ENCODE data around the gene ZNF80. TPM values are rescaled to one million over a fixed set of nuclear protein-coding genes. Genes with fewer than 3 reads are reported as not detected.

ZNF80 gene
- polyA plus RNA-seq, 1 experiment, result not detected

DNA sequence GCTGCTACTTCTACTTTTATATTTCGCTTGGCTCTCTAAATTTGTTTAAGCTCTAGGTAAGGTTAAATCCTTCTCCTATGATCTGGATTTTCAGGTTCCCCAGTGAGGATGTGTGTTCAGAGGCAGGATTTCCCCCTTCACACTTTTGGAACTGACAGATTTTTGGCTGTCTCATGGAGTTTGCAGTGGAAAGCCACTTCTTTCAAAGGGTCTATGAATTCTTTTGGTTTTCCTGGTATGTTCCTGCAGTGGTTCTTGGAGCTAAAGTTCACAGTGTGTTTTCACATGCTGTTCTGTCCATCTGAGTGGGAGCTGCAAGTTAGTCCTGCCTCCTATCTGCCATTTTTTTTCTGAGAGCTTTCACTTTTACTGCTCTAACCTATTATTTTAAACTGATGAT, 34.9 kb upstream of the ZNF80 start:
- POLR2A ChIA-PET, result no interaction called here
- H3K27me3 ChIP-seq (ENCODE audit: control insufficient read depth, insufficient read depth, low read length), result no peaks in the 10 kb centered on the region
- no peaks in the 10 kb centered on the region for H3K9me3 ChIP-seq (ENCODE audit: control insufficient read depth, insufficient read depth, low read length)
- no peak for DNase-seq (ENCODE audit: low read depth, low spot score)
- CTCF ChIA-PET, result interaction anchor here (1.4 kb wide), 1 partner anchor 19 kb away, joined by 4 read pairs; no protein-coding TSS in a partner anchor
- no peak overlapping the region for H3K27ac ChIP-seq (ENCODE audit: low read depth, low read length)
- TF ChIP-seq, protein P1, sequence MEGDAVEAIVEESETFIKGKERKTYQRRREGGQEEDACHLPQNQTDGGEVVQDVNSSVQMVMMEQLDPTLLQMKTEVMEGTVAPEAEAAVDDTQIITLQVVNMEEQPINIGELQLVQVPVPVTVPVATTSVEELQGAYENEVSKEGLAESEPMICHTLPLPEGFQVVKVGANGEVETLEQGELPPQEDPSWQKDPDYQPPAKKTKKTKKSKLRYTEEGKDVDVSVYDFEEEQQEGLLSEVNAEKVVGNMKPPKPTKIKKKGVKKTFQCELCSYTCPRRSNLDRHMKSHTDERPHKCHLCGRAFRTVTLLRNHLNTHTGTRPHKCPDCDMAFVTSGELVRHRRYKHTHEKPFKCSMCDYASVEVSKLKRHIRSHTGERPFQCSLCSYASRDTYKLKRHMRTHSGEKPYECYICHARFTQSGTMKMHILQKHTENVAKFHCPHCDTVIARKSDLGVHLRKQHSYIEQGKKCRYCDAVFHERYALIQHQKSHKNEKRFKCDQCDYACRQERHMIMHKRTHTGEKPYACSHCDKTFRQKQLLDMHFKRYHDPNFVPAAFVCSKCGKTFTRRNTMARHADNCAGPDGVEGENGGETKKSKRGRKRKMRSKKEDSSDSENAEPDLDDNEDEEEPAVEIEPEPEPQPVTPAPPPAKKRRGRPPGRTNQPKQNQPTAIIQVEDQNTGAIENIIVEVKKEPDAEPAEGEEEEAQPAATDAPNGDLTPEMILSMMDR (IDR thresholded peaks at IDR 0.05; ENCODE audit: low read depth, low read length), result no peak
- no peak overlapping the region for H3K4me3 ChIP-seq (ENCODE audit: low read depth, low read length)

DNA sequence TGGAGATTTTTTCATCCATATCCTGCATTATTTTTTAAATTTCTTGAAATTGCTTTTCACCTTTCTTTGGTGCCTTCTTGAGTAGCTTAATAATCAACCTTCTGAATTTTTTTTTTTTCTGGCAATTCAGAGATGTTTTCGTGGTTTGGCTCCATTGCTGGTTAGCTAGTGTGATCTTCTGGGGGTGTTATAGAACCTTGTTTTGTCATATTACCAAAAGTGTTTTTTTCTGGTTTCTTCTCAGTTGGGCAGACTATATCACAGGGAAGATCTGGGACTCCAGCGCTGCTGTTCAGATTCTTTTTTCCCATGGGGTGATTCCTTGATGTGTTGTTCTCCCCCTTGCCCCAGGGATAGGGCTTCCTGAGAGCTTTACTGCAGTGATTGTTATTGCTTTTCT, 32.6 kb upstream of the ZNF80 start:
- CTCF ChIA-PET, result interaction anchor here (1.2 kb wide), 1 partner anchor 21 kb away, joined by 4 read pairs; no protein-coding TSS in a partner anchor
- TF ChIP-seq, protein P1 (IDR thresholded peaks at IDR 0.05; ENCODE audit: low read depth, low read length), result no peak
- Histone ChIP-seq H3K27me3 (ENCODE audit: control insufficient read depth, insufficient read depth, low read length) (no peaks in the 10 kb centered on the region), H3K27ac (ENCODE audit: low read depth, low read length) (no peak overlapping the region), H3K4me3 (ENCODE audit: low read depth, low read length) (no peak overlapping the region), H3K9me3 (ENCODE audit: control insufficient read depth, insufficient read depth, low read length) (no peaks in the 10 kb centered on the region)
- no peak for DNase-seq (ENCODE audit: low read depth, low spot score)
- POLR2A ChIA-PET, result no interaction called here

DNA sequence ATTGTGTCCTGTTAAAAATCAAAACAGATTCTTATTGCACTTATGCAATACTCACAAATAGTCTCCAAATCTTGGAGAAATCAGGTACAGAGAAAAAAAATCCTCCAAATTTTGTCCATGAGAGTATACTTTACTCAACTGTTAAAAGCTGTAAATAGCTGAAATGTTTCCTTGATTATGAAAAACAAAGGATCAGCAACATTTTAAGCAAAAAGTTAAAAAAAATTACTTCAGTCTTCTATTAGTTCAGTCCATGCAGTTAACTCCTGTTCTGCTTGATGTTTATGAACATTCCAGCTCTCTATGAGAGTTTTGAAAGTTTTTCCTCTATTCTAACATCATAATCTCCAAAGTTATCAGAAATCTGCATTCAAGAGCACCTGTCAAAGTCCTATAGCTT, 22.8 kb upstream of the ZNF80 start:
- no peaks in the 10 kb centered on the region for H3K9me3 ChIP-seq (ENCODE audit: control insufficient read depth, insufficient read depth, low read length)
- H3K4me3 ChIP-seq (ENCODE audit: low read depth, low read length), result no peak overlapping the region
- H3K27me3 ChIP-seq (ENCODE audit: control insufficient read depth, insufficient read depth, low read length), result no peaks in the 10 kb centered on the region
- TF ChIP-seq, protein P1 (IDR thresholded peaks at IDR 0.05; ENCODE audit: low read depth, low read length), result no peak
- no peak overlapping the region for H3K27ac ChIP-seq (ENCODE audit: low read depth, low read length)
- no peak for DNase-seq (ENCODE audit: low read depth, low spot score)
- ChIA-PET CTCF (no interaction called here), POLR2A (no interaction called here)

DNA sequence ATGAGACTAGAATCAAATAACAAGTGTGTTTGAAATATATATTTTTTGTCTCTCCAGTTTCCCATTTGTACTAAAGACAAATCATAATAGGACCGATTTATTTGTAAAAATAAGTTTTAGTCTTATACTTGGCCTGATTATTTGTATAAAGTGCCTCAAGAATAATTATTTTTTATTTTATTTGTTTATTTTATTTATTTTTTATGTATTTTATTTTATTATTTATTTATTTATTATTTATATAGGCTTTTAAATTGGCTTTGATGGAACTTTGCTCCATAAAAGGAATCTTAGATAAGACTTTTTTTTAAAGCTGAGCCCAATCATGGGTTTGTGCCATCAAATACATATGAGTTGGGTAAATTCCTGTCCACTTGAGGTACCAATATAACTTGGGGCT, 22.2 kb upstream of the ZNF80 start:
- no peak overlapping the region for H3K27ac ChIP-seq (ENCODE audit: low read depth, low read length)
- no peaks in the 10 kb centered on the region for H3K27me3 ChIP-seq (ENCODE audit: control insufficient read depth, insufficient read depth, low read length)
- TF ChIP-seq, protein P1 (IDR thresholded peaks at IDR 0.05; ENCODE audit: low read depth, low read length), result no peak
- DNase-seq (ENCODE audit: low read depth, low spot score), result no peak
- no peaks in the 10 kb centered on the region for H3K9me3 ChIP-seq (ENCODE audit: control insufficient read depth, insufficient read depth, low read length)
- ChIA-PET POLR2A (no interaction called here), CTCF (no interaction called here)
- H3K4me3 ChIP-seq (ENCODE audit: low read depth, low read length), result no peak overlapping the region

DNA sequence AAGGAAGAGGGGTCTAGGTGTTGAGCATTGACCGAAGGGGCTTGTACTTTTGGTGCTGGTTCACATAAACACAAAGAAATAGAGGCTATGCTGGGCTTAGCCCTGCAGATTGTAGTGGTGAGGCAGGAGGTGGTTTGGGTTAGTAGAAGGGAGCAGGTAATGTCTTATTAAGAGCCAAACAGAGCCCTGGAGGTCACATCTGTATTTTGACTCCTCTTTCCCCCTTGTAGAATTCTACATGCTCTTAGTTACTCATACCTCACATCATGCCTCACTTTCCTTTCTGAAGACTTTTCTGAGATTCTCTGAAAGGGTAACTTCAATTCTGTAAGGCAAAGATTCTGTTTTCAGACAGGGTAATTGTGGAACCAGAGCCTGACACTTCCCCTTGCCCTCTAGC, 16.1 kb upstream of the ZNF80 start:
- peaks cover under 1% of the 10 kb centered on the region for H3K27me3 ChIP-seq (ENCODE audit: control insufficient read depth, insufficient read depth, low read length)
- CTCF ChIA-PET, result no interaction called here
- POLR2A ChIA-PET, result no interaction called here
- no peaks in the 10 kb centered on the region for H3K9me3 ChIP-seq (ENCODE audit: control insufficient read depth, insufficient read depth, low read length)
- DNase-seq (ENCODE audit: low read depth, low spot score), result no peak
- TF ChIP-seq, protein P1 (IDR thresholded peaks at IDR 0.05; ENCODE audit: low read depth, low read length), result no peak
- no peak overlapping the region for H3K4me3 ChIP-seq (ENCODE audit: low read depth, low read length)
- H3K27ac ChIP-seq (ENCODE audit: low read depth, low read length), result no peak overlapping the region
